Epithelial cell of proximal tubule (primary cell): ENCODE results near the gene MMP28. TPM values are rescaled to one million over a fixed set of nuclear protein-coding genes. Genes with fewer than 3 reads are reported as not detected.

Experiments
- DNase-seq: peaks from one replicate; pipeline ENCODE4 v3.0.0-alpha.2; 2011; ENCODE audit warnings: low read depth
- H3K4me3 ChIP-seq: 2 replicates; pipeline ENCODE4 v1.5.1; 2011; ENCODE audit warnings: low read depth, mild to moderate bottlenecking, low read length
- CTCF ChIP-seq: conservative IDR thresholded peaks from 2 replicates; pipeline ENCODE4 v1.5.1; 2012; ENCODE audit warnings: low read depth, mild to moderate bottlenecking, low read length
- total RNA-seq: library from RNA; depleted of rRNA; stranded (reverse); fragments of >200 nt; gene quantifications from 2 replicates; pipeline ENCODE4 v1.2.3, GENCODE V29; 2015

Gene MMP28
- total RNA-seq, 1 donor from 2014 or later: not detected

- no peak for TF ChIP-seq CTCF
- DNase-seq: no peak
- no peak overlapping the region for H3K4me3 ChIP-seq
These were observed 45.7 kb downstream of the MMP28 start for GRCh38 chr17:35749560-35750412.

- no peak for TF ChIP-seq CTCF
- no peak overlapping the region for H3K4me3 ChIP-seq
- no peak for DNase-seq
These were observed 46.5 kb downstream of the MMP28 start for GRCh38 chr17:35748979-35749378.

GRCh38 chr17:35748341-35748841 is 47.0 kb downstream of the MMP28 start:
- no peak for TF ChIP-seq CTCF
- DNase-seq: no peak
- H3K4me3 ChIP-seq: peak overlapping the region; percentile 33

GRCh38 chr17:35747540-35748017 is 47.9 kb downstream of the MMP28 start:
- no peak for DNase-seq
- peak overlapping the region; percentile 33 for H3K4me3 ChIP-seq
- TF ChIP-seq CTCF: peak; percentile 86

GRCh38 chr17:35745749-35746320 is 49.6 kb downstream of the MMP28 start:
- no peak for TF ChIP-seq CTCF
- H3K4me3 ChIP-seq: no peak overlapping the region

GRCh38 chr17:35745246-35745645 is 50.2 kb downstream of the MMP28 start:
- DNase-seq: no peak
- TF ChIP-seq CTCF: no peak
- no peak overlapping the region for H3K4me3 ChIP-seq

More at GRCh38 chr17:35745749-35746320, 49.6 kb downstream of the MMP28 start:
- no peak for DNase-seq

GRCh38 chr17:35744830-35745229 is 50.6 kb downstream of the MMP28 start:
- TF ChIP-seq CTCF: no peak
- no peak overlapping the region for H3K4me3 ChIP-seq

More at GRCh38 chr17:35744830-35745229, 50.6 kb downstream of the MMP28 start:
- no peak for DNase-seq
